ENCODE results near the gene TRIM17.
A peak's percentile ranks its signal among the peaks of the same experiment; 100 is the strongest.

The TRIM17 gene

DNA sequence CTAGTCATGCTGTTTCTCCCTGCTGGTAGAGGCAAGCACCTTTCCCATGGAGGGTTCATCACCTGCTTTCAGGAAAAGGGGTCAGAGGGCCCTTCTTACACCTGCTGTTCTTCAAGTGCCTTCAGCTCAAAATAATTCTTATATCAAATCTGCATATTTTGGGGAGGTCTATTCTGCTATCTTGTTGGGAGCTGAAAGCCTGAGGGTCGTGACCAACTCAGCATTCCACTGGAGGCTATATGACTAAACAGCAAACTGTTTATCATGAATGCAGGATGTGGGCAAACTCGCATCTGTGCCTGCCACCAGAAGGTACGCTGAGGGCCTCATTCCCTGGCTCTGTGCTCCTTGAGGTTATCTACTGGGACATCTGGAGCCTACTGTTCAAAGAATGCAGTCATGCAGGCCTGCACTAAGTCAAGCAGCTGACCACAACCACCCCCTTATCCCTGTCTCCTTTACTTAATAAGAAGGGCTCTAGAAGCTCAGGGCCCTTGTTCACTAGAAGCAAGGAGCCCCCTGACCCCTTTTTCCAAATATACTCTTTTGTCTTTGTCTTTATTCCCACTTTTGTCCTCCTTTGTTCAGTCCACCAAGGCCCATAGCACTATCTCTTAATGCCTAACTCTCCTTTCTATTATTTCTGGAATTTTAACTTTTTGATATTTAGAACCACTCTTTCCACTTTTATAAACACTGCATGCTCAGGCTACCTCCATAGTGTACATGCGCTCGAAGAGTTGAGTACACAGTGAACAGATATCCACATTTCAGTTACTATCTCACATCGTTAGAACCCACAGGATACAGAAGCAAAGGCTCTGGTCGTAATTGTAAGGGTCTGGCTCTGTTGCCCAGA, 4.5 kb upstream of the TRIM17 start:
- H4K20me1 ChIP-seq (ENCODE audit: insufficient read depth, low read length) = no peaks in the 10 kb centered on the region; the same call in 1 of the 2 replicates
- no peak overlapping the region for H3K27ac ChIP-seq (ENCODE audit: low read length)
- no peaks in the 10 kb centered on the region for H3K9me3 ChIP-seq (ENCODE audit: insufficient read depth, low read length, severe bottlenecking)
- peak; percentile 46; the same call in 1 of the 3 replicates for ATAC-seq (ENCODE audit: insufficient read depth, low read depth)
- H3K9ac ChIP-seq (ENCODE audit: low read depth, low read length) = no peak overlapping the region
- H3K4me1 ChIP-seq (ENCODE audit: insufficient read depth, low read length) = no peaks in the 10 kb centered on the region
- no peaks in the 10 kb centered on the region for H3K27me3 ChIP-seq (ENCODE audit: insufficient read depth, low read length, poor library complexity)
- H3K4me3 ChIP-seq (ENCODE audit: low read depth in 1 of 2, low read length in 2 of 2) = no peak overlapping the region
- no peaks in the 10 kb centered on the region for H3K79me2 ChIP-seq (ENCODE audit: insufficient read depth, low read length)
- no peaks in the 10 kb centered on the region for H3K36me3 ChIP-seq (ENCODE audit: insufficient read depth, low read length)
- peak; percentile 37 for DNase-seq
- TF ChIP-seq, protein P1, sequence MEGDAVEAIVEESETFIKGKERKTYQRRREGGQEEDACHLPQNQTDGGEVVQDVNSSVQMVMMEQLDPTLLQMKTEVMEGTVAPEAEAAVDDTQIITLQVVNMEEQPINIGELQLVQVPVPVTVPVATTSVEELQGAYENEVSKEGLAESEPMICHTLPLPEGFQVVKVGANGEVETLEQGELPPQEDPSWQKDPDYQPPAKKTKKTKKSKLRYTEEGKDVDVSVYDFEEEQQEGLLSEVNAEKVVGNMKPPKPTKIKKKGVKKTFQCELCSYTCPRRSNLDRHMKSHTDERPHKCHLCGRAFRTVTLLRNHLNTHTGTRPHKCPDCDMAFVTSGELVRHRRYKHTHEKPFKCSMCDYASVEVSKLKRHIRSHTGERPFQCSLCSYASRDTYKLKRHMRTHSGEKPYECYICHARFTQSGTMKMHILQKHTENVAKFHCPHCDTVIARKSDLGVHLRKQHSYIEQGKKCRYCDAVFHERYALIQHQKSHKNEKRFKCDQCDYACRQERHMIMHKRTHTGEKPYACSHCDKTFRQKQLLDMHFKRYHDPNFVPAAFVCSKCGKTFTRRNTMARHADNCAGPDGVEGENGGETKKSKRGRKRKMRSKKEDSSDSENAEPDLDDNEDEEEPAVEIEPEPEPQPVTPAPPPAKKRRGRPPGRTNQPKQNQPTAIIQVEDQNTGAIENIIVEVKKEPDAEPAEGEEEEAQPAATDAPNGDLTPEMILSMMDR (IDR thresholded peaks at IDR 0.05; ENCODE audit: borderline replicate concordance, extremely low read depth, low read length, poor library complexity, severe bottlenecking) = no peak
- no peak for TF ChIP-seq EZH2 (IDR thresholded peaks at IDR 0.05; ENCODE audit: borderline replicate concordance, low read depth, low read length, severe bottlenecking)
- no peak overlapping the region for H2AFZ ChIP-seq (ENCODE audit: low read depth, low read length)
- H3K4me2 ChIP-seq (ENCODE audit: insufficient read depth, low read length) = no peak overlapping the region

DNA sequence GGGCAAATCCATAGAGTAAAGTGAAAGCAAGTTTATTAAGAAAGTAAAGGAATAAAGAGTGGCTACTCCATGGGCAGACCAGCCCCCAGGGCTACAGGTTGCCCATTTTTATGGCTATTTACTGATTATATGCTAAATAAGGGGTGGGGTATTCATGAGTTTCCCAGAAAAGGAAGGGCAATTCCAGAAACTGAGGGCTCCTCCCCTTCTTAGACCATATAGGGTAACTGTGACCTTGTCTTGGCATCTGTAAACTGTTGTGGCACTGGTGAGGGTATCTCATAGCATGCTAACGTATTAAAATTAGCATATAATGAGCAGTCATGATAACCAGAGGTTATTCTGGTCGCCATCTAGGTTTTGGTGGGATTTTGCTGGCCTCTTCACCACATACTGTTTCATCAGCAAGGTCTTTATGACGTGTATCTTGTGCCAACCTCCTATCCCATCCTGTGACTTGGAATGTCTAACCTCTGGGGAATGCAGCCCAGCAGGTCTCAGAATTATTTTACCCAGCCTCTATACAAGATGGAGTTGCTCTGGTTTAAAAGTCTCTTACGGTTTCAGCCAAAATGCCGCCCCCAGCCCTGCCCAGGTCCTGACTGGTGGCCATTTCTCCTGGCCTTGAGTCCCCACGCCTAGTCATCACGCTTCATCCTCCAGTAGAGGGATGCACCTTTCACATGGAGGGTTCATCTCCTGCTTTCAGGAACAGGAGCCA, 982 bp upstream of the TRIM17 start:
- TF ChIP-seq EZH2 (IDR thresholded peaks at IDR 0.05; ENCODE audit: borderline replicate concordance, low read depth, low read length, severe bottlenecking) = no peak
- TF ChIP-seq, protein P1 (IDR thresholded peaks at IDR 0.05; ENCODE audit: borderline replicate concordance, extremely low read depth, low read length, poor library complexity, severe bottlenecking) = no peak
- no peaks in the 10 kb centered on the region; the same call in 1 of the 2 replicates for H4K20me1 ChIP-seq (ENCODE audit: insufficient read depth, low read length)
- no peaks in the 10 kb centered on the region for H3K9me3 ChIP-seq (ENCODE audit: insufficient read depth, low read length, severe bottlenecking)
- no peak for DNase-seq
- ATAC-seq (ENCODE audit: insufficient read depth, low read depth) = no peak
- H2AFZ ChIP-seq (ENCODE audit: low read depth, low read length) = no peak overlapping the region
- H3K4me1 ChIP-seq (ENCODE audit: insufficient read depth, low read length) = no peaks in the 10 kb centered on the region
- H3K27me3 ChIP-seq (ENCODE audit: insufficient read depth, low read length, poor library complexity) = no peaks in the 10 kb centered on the region
- H3K4me3 ChIP-seq (ENCODE audit: low read depth in 1 of 2, low read length in 2 of 2) = no peak overlapping the region
- no peak overlapping the region for H3K27ac ChIP-seq (ENCODE audit: low read length)
- H3K9ac ChIP-seq (ENCODE audit: low read depth, low read length) = no peak overlapping the region
- no peaks in the 10 kb centered on the region for H3K79me2 ChIP-seq (ENCODE audit: insufficient read depth, low read length)
- H3K36me3 ChIP-seq (ENCODE audit: insufficient read depth, low read length) = no peaks in the 10 kb centered on the region
- H3K4me2 ChIP-seq (ENCODE audit: insufficient read depth, low read length) = no peak overlapping the region

DNA sequence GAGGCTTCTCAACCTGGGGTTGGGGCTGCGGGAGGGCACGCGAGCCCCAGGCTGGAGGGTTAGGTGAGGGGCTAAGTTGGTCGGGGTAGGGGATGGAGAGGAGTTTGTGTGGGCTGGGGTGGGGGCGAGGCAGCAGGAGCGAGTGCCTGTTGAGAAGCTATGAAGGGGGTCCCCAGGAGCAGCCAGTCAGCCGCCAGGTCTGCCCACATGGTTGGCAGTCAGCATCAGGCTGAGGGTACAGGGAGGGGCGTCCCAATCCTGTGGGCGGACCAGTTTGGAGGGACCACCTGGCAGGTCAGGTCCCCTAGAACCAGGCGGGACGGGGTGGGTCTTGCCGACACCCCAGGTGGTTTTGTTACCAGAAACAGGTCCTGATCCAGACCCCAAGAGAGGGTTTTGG, 400 bp upstream of the TRIM17 start:
- no peak overlapping the region for H3K27ac ChIP-seq (ENCODE audit: low read length)
- H3K79me2 ChIP-seq (ENCODE audit: insufficient read depth, low read length) = no peaks in the 10 kb centered on the region
- no peak for DNase-seq
- no peaks in the 10 kb centered on the region for H3K4me1 ChIP-seq (ENCODE audit: insufficient read depth, low read length)
- H3K4me2 ChIP-seq (ENCODE audit: insufficient read depth, low read length) = no peak overlapping the region
- TF ChIP-seq, protein P1 (IDR thresholded peaks at IDR 0.05; ENCODE audit: borderline replicate concordance, extremely low read depth, low read length, poor library complexity, severe bottlenecking) = no peak
- no peak for TF ChIP-seq EZH2 (IDR thresholded peaks at IDR 0.05; ENCODE audit: borderline replicate concordance, low read depth, low read length, severe bottlenecking)
- ATAC-seq (ENCODE audit: insufficient read depth, low read depth) = no peak
- no peak overlapping the region for H2AFZ ChIP-seq (ENCODE audit: low read depth, low read length)
- no peaks in the 10 kb centered on the region; the same call in 1 of the 2 replicates for H4K20me1 ChIP-seq (ENCODE audit: insufficient read depth, low read length)
- no peaks in the 10 kb centered on the region for H3K27me3 ChIP-seq (ENCODE audit: insufficient read depth, low read length, poor library complexity)
- H3K9ac ChIP-seq (ENCODE audit: low read depth, low read length) = no peak overlapping the region
- H3K9me3 ChIP-seq (ENCODE audit: insufficient read depth, low read length, severe bottlenecking) = no peaks in the 10 kb centered on the region
- H3K36me3 ChIP-seq (ENCODE audit: insufficient read depth, low read length) = no peaks in the 10 kb centered on the region
- no peak overlapping the region for H3K4me3 ChIP-seq (ENCODE audit: low read depth in 1 of 2, low read length in 2 of 2)
